ENCODE measurements around the gene NMNAT3. TPM values are rescaled to one million over a fixed set of nuclear protein-coding genes. Genes with fewer than 3 reads are reported as not detected.
A peak's percentile ranks its signal among the peaks of the same experiment; 100 is the strongest.

The NMNAT3 gene
- total RNA-seq, 1 experiment from 2014 or later, result 1.6 TPM

DNA sequence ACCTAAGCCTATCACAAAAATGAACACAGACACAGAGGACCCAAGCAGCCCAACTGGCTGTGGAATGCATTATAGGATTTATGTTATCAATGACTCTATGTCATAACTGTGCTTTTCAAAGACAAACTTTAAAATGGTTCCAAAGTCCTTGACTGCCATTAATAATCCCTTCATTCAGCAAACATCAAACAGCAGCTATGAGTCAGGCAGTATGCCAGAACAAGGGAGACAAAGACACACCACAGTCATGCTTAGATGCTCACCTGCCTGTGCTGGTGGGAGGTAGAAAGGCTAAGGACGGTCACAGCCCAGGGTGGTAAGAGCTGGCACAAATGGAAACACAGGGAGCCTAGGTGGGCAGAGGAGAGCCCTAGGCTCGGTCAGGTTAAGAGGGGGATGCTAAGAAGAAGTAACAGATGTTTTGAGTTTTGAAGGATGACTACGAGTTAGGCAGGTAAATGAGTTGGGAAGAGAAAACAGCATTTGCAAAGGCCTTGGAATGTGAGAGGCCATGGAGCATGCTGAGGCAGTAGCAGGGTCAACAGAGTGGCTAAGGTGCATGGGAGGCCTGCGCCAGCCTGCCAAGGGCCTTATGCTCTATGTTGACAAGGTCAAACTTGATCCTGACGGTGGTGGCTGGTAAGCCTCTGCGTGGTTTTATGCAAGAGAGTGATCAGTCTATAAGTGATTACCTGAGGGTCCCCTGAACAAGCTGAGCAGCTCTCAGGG lies 23.0 kb downstream of the NMNAT3 start:
- Histone ChIP-seq H3K9me3 (no peaks in the 10 kb centered on the region), H3K4me3 (no peak overlapping the region), H3K27me3 (no peaks in the 10 kb centered on the region), H3K36me3 (no peaks in the 10 kb centered on the region)
- DNase-seq, result no peak

GRCh38 chr3:139653582-139653981 lies 24.2 kb downstream of the NMNAT3 start:
- Histone ChIP-seq H3K9me3 (no peaks in the 10 kb centered on the region), H3K36me3 (no peaks in the 10 kb centered on the region), H3K27me3 (no peaks in the 10 kb centered on the region), H3K4me3 (no peak overlapping the region)
- no peak for DNase-seq

GRCh38 chr3:139652561-139652960 lies 25.2 kb downstream of the NMNAT3 start:
- H3K27me3 ChIP-seq, result no peaks in the 10 kb centered on the region
- no peaks in the 10 kb centered on the region for H3K9me3 ChIP-seq
- no peak for DNase-seq
- no peak overlapping the region for H3K4me3 ChIP-seq
- no peaks in the 10 kb centered on the region for H3K36me3 ChIP-seq

DNA sequence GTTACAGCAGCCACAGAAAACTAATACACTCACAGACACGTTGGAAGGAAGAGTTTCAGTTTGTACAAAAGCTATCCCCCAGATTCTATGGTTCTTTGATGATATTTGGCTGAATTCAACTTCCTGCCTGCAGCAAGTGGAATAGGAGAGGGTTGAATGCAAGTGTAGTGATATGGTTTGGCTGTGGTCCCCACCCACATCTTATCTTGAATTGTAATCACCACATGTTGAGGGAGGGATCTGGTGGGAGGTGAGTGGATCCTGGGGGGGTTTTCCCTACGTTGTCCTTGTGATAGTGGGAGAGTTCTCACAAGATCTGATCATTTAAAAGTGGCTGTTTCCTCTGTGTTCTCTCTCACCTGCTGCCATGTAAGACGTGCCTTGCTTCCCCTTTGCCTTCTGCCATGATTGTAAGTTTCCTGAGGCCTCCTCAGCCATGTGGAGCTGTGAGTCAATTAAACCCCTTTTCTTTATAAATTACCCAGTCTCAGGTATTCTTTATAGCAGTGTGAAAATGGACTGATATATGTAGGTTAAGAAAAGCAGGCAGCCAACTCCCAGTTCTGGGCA lies 29.8 kb downstream of the NMNAT3 start:
- no peak for DNase-seq
- no peak overlapping the region for H3K4me3 ChIP-seq
- H3K36me3 ChIP-seq, result no peaks in the 10 kb centered on the region
- no peaks in the 10 kb centered on the region for H3K27me3 ChIP-seq
- H3K9me3 ChIP-seq, result no peaks in the 10 kb centered on the region

- H3K27me3 ChIP-seq, result no peaks in the 10 kb centered on the region
- H3K9me3 ChIP-seq, result no peaks in the 10 kb centered on the region
- no peak overlapping the region for H3K4me3 ChIP-seq
- no peaks in the 10 kb centered on the region for H3K36me3 ChIP-seq
- no peak for DNase-seq
Measured at GRCh38 chr3:139646512-139646911, 31.3 kb downstream of the NMNAT3 start.

- Histone ChIP-seq H3K36me3 (no peaks in the 10 kb centered on the region), H3K27me3 (no peaks in the 10 kb centered on the region; the same call in 1 of the 2 replicates), H3K4me3 (no peak overlapping the region), H3K9me3 (no peaks in the 10 kb centered on the region)
- DNase-seq, result no peak
Measured at GRCh38 chr3:139642996-139643395, 34.8 kb downstream of the NMNAT3 start.

GRCh38 chr3:139640456-139640855 lies 37.3 kb downstream of the NMNAT3 start:
- Histone ChIP-seq H3K27me3 (no peaks in the 10 kb centered on the region; the same call in 1 of the 2 replicates), H3K9me3 (no peaks in the 10 kb centered on the region), H3K4me3 (no peak overlapping the region), H3K36me3 (no peaks in the 10 kb centered on the region)
- no peak for DNase-seq

- no peaks in the 10 kb centered on the region for H3K36me3 ChIP-seq
- no peak for DNase-seq
- no peaks in the 10 kb centered on the region for H3K9me3 ChIP-seq
- H3K4me3 ChIP-seq, result no peak overlapping the region
- H3K27me3 ChIP-seq, result no peaks in the 10 kb centered on the region; the same call in 1 of the 2 replicates
Measured at GRCh38 chr3:139639662-139640061, 38.1 kb downstream of the NMNAT3 start.

- Histone ChIP-seq H3K4me3 (no peak overlapping the region), H3K9me3 (no peaks in the 10 kb centered on the region), H3K36me3 (no peaks in the 10 kb centered on the region), H3K27me3 (no peaks in the 10 kb centered on the region; the same call in 1 of the 2 replicates)
- DNase-seq, result no peak
Measured at GRCh38 chr3:139638518-139638917, 39.3 kb downstream of the NMNAT3 start.

- DNase-seq, result no peak
- Histone ChIP-seq H3K36me3 (no peaks in the 10 kb centered on the region), H3K27me3 (no peaks in the 10 kb centered on the region; the same call in 1 of the 2 replicates), H3K9me3 (no peaks in the 10 kb centered on the region), H3K4me3 (no peak overlapping the region)
Measured at GRCh38 chr3:139636511-139636910, 41.3 kb downstream of the NMNAT3 start.

DNA sequence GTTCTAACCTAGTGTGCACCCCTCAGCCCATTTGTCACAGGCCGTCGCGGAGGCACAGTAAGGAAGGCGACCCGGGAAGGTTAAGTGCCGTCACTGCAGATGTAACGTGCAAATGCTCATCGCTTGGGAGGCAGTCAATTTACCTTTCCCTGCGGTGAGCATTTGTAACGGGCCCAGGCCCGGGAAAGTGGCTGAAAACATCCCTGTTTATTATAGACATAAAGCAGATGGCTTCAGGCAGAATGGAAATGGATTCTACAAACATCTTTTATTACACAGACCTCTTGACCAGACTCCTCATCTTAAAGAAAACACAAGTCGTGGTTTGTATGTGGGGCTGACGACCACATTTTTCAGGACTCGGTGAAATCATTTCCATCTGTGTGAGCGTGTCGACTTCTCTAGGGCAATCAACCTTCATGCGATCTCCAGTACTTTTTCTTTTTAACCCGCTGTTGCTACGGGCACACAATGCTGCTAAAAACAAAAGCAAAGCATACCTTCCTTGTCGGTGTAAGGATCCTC lies 43.6 kb downstream of the NMNAT3 start:
- DNase-seq, result no peak
- no peak overlapping the region for H3K4me3 ChIP-seq
- no peaks in the 10 kb centered on the region for H3K9me3 ChIP-seq
- no peaks in the 10 kb centered on the region for H3K36me3 ChIP-seq
- H3K27me3 ChIP-seq, result no peaks in the 10 kb centered on the region; the same call in 1 of the 2 replicates

DNA sequence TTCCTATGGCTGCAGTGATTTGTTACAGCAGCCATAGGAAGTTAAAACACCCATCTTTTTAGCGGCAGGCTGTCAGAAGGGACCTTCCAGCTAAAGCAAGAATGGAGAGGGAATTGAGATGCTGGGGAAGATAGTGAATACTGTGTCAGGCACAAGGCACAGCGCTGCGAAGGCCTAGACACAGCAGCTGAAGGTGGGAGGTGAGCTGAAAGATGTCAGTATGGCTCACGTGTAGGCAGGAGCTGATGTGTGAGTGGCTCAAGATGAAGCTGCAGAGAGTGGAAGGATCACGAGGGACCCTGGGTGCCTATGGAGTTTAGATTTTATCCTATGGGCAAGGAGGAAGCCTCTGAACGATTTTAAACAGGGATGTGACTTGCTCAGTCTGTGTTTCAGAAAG lies 44.3 kb downstream of the NMNAT3 start:
- H3K9me3 ChIP-seq, result no peaks in the 10 kb centered on the region
- H3K27me3 ChIP-seq, result no peaks in the 10 kb centered on the region
- no peak for DNase-seq
- no peak overlapping the region for H3K4me3 ChIP-seq
- no peaks in the 10 kb centered on the region for H3K36me3 ChIP-seq

DNA sequence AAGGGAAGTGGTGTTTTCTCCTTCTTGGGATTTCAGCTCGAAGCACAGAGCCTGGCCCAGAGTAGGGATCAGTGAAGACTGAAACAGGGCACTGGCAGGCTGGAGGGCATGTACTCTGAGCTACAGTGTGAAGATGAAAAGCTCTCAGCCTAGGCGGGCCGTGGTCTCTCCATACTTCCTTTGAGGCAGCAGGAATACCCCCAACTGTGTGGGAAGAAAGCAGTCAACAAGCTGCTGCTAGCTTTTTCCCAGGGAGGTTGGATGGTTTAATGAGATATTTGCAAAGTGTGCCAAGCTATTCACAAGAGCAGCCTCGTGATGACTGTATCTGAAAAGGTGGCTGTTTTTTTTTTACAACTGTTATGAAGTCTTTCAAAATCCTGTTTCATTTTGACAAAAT lies 47.2 kb downstream of the NMNAT3 start:
- Histone ChIP-seq H3K4me3 (no peak overlapping the region), H3K27me3 (no peaks in the 10 kb centered on the region), H3K9me3 (peaks cover 2% of the 10 kb centered on the region; the same call in 1 of the 2 replicates), H3K36me3 (no peaks in the 10 kb centered on the region)
- no peak for DNase-seq

DNA sequence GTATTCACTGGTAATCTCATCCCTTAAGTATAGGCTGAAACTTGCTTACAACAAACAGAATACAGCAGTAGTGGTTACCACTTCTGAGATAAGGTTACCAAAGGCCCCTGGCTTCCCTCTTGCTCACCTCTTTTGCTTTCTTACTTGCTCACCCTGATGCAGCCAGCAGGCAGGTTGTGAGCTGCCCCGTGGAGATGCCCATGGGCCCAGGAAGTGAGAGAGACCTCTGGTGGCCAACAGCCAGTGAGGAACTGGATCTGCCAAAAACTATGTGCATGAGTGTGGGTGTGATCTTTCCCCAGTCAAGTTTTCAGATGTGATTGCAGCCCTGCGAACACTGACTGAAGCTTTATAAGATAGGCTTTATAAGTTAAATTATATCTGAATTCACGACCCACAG lies 48.7 kb downstream of the NMNAT3 start:
- DNase-seq, result peak; percentile 28
- H3K36me3 ChIP-seq, result no peaks in the 10 kb centered on the region
- no peak overlapping the region for H3K4me3 ChIP-seq
- H3K9me3 ChIP-seq, result peaks cover 2% of the 10 kb centered on the region; the same call in 1 of the 2 replicates
- no peaks in the 10 kb centered on the region for H3K27me3 ChIP-seq

DNA sequence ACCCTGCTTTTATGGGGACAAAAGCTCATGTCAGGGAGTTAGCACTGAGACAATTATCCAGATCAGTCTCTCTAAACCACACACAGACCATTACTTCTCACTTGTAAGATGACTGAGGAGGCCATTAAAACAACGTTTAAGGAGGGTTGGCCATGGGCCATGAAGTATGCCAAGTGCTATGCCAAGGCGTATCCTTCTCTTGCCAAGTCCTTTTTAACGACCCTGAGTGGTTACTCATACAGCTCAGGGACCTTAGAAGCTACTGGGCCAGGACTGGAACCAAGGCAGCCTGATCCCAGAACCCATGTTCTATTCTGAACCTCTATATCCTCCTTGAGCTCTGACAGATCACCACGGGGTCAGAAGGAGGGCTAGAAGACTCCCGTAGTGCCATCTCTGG lies 50.0 kb downstream of the NMNAT3 start:
- Histone ChIP-seq H3K27me3 (no peaks in the 10 kb centered on the region), H3K36me3 (no peaks in the 10 kb centered on the region), H3K4me3 (no peak overlapping the region), H3K9me3 (peaks cover 2% of the 10 kb centered on the region; the same call in 1 of the 2 replicates)
- peak; percentile 8 for DNase-seq

GRCh38 chr3:139620438-139620837 lies 57.3 kb downstream of the NMNAT3 start:
- Histone ChIP-seq H3K36me3 (no peaks in the 10 kb centered on the region), H3K4me3 (no peak overlapping the region), H3K9me3 (no peaks in the 10 kb centered on the region), H3K27me3 (no peaks in the 10 kb centered on the region)
- DNase-seq, result no peak

DNA sequence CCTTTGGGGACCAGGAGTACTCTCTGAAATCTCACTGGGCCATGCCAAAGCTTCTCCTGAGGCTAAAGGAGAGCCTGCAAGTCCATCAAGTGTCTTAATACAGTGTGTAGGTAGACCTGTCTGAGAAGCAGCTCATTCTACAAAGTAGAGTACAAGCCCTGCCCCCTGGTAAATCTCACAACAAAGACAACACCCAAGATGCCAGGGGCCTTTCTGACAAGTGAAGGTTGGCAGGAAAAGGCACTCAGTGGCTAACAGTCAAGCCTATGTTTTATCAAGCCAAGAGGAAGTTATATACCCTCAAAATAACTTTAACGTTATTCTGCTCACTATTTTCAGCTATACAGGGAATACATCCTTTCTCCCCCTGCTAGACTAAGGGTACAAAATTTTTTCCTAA lies 58.3 kb downstream of the NMNAT3 start:
- Histone ChIP-seq H3K27me3 (no peaks in the 10 kb centered on the region), H3K9me3 (no peaks in the 10 kb centered on the region), H3K36me3 (no peaks in the 10 kb centered on the region), H3K4me3 (no peak overlapping the region)
- no peak for DNase-seq

Measured in MG63 (cell line).